Measurements from ENCODE around the gene PDE3B.
"Not testable (repeated sequence)": the region's sequence is repeated elsewhere in the genome, so short reads cannot be mapped to it uniquely, and the experiment has no call there.

DNA sequence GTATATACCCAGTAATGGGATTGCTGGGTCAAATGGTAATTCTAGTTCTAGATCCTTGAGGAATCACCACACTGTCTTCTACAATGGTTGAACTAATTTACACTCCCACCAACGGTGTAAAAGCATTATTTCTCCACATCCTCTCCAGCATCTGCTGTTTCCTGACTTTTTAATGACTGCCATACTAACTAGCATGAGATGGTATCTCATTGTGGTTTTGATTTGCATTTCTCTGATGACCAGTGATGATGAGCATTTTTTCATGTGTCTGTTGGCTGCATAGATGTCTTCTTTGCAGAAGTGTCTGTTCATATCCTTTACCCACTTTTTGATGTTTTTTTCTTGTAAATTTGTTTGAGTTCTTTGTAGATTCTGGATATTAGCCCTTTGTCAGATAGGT lies 48.3 kb upstream of the PDE3B start:
- not testable (repeated sequence) for TF ChIP-seq POLR2A (IDR thresholded peaks at IDR 0.05; ENCODE audit: low read length); GATA1 (IDR thresholded peaks at IDR 0.05; ENCODE audit: low read depth, low read length)
